GM12801 (cell line): ENCODE data around the gene JAG1.

ENCODE experiments used
- CTCF ChIP-seq: IDR thresholded peaks from one replicate; pipeline ENCODE4 v1.5.1; 2011; ENCODE audit warnings: control low read depth; ENCODE audit not compliant: insufficient read length; ENCODE audit errors: extremely low read depth

JAG1 gene

GRCh38 chr20:10654250-10654610 lies 19.6 kb downstream of the JAG1 start:
- TF ChIP-seq CTCF, result no peak

GRCh38 chr20:10653599-10654249 lies 20.1 kb downstream of the JAG1 start:
- TF ChIP-seq CTCF, result no peak

- TF ChIP-seq CTCF, result no peak
Observed at GRCh38 chr20:10652660-10653261, 21.0 kb downstream of the JAG1 start.

DNA sequence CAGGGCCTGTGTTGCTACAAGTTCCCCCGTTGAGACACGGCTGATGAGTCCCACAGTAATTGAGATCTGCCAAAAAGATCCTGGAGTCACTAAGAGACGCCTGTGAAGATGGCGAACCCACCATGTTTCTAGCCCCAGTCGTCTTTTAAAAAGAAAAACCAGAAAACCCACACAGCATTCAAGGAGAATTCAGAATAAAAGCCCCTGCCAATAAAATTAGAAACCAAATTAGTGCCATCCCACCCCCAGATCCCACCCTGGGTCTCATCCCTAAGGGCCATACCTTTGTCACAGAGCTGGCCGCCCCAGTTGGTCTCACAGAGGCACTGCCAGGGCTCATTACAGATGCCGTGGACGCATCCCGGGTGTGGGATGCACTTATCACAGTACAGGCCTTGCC lies 21.6 kb downstream of the JAG1 start:
- TF ChIP-seq CTCF, result no peak

- TF ChIP-seq CTCF, result no peak
Observed at GRCh38 chr20:10651227-10651990, 22.4 kb downstream of the JAG1 start.

DNA sequence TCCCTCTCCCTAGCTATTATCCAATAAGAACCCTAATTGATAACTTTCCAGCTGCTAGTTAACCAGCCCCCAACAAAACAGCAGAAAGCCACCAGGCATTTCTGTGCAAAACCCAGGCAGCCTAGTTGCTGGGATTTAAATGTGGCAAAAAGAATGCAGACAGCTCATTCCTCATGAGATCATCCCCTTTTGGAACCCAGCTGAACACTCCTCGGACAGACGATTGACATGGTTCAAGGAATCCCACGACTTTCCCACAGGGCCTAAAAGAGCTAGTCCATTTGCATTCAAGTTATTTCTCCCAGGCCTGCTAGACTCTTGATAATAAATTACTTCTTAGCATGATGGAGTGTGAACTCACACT lies 24.0 kb downstream of the JAG1 start:
- no peak for TF ChIP-seq CTCF

GRCh38 chr20:10649080-10649796 lies 24.6 kb downstream of the JAG1 start:
- TF ChIP-seq CTCF, result no peak
